HFF-Myc (cell line): ENCODE measurements around the gene LBR.

Source experiments
- DNase-seq: peaks from one replicate; pipeline ENCODE4 v3.0.0-alpha.2; 2011; ENCODE audit warnings: low read depth; ENCODE audit errors: extremely low read depth
- H3K4me3 ChIP-seq: replicated peaks from 2 replicates; pipeline ENCODE4 v1.5.1; 2011; ENCODE audit warnings: low read depth, mild to moderate bottlenecking, control low read depth, low read length
- CTCF ChIP-seq: IDR thresholded peaks from 2 replicates; pipeline ENCODE4 v1.5.1; 2012; ENCODE audit warnings: mild to moderate bottlenecking, low read depth, low read length, control low read depth; ENCODE audit errors: missing control alignments

LBR gene

GRCh38 chr1:225380691-225381090 is 47.1 kb downstream of the LBR start:
- no peak for TF ChIP-seq CTCF
- DNase-seq, result no peak
- no peak overlapping the region for H3K4me3 ChIP-seq

GRCh38 chr1:225378880-225379279 is 49.0 kb downstream of the LBR start:
- H3K4me3 ChIP-seq, result no peak overlapping the region
- no peak for TF ChIP-seq CTCF
- DNase-seq, result no peak

- H3K4me3 ChIP-seq, result no peak overlapping the region
- DNase-seq, result no peak
- TF ChIP-seq CTCF, result no peak
Measured at GRCh38 chr1:225374996-225375395, 52.8 kb downstream of the LBR start.

- no peak for DNase-seq
- TF ChIP-seq CTCF, result no peak
Measured at GRCh38 chr1:225373155-225373554, 54.7 kb downstream of the LBR start.

GRCh38 chr1:225371366-225372010 is 56.4 kb downstream of the LBR start:
- no peak for TF ChIP-seq CTCF
- no peak for DNase-seq

More at GRCh38 chr1:225373155-225373554, 54.7 kb downstream of the LBR start:
- no peak overlapping the region for H3K4me3 ChIP-seq

GRCh38 chr1:225368036-225368552 is 59.7 kb downstream of the LBR start:
- no peak for DNase-seq
- no peak for TF ChIP-seq CTCF
- H3K4me3 ChIP-seq, result no peak overlapping the region

More at GRCh38 chr1:225371366-225372010, 56.4 kb downstream of the LBR start:
- H3K4me3 ChIP-seq, result no peak overlapping the region

GRCh38 chr1:225366552-225366951 is 61.3 kb downstream of the LBR start:
- DNase-seq, result no peak
- no peak overlapping the region for H3K4me3 ChIP-seq
- no peak for TF ChIP-seq CTCF
